Measurements from ENCODE around the gene CYB561D1.
A peak's percentile ranks its signal among the peaks of the same experiment; 100 is the strongest.

CYB561D1 gene

DNA sequence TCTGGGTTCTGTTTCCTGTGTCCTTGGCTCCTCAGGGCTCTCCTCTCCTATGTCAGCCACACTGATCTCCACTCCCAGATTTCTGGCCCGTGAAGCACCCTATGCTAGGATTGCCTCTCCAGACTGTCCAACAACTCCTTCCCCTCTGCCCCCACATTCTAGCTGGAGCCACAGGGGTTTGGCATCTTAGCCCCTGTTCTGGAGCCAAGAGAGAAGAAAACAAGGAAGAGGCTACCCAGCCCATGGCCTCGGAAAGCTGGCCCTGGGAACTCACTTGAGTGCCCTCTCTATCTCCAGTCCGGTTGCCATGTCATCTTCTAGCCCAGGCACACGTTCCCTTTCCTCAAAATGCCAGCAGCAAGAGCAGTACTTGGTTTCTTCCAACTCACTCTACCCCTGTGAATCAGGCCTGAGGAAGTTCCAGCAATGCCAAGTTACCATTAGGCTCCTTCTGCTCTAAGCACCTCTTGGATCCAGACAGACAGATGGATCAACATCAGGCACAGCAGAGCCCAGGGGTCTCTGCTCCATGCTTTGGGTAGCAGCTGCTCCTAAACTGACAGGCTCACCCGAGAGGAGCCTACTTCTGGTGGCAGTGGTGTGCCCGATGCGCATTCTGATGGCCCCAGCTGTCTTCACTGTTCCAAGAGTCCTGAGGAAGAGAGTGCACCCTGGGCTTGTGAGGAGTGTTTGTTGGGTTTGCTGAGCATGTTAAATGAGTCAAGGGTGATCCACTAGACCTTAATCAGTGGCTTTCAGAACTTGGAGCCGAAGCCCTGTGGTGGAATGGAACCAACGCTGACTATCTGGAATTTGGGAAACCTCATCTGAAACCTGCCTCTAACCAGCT is 34.2 kb downstream of the CYB561D1 start:
- no peak for DNase-seq (ENCODE audit: low read depth, low spot score)
- Histone ChIP-seq H3K27ac (no peak overlapping the region), H3K36me3 (ENCODE audit: insufficient read depth, low read length) (no peaks in the 10 kb centered on the region), H3K4me3 (no peak overlapping the region), H3K9ac (ENCODE audit: insufficient read length) (no peak overlapping the region), H3K9me3 (ENCODE audit: low read depth, low read length) (no peaks in the 10 kb centered on the region)
- TF ChIP-seq POLR2AphosphoS5 (IDR thresholded peaks at IDR 0.05; ENCODE audit: borderline replicate concordance, low read depth, low read length) (no peak), EZH2 (IDR thresholded peaks at IDR 0.05) (no peak), FOXP2 (optimal IDR thresholded peaks at IDR 0.05; ENCODE audit: control extremely low read depth, extremely low read length, insufficient read depth) (no peak)

DNA sequence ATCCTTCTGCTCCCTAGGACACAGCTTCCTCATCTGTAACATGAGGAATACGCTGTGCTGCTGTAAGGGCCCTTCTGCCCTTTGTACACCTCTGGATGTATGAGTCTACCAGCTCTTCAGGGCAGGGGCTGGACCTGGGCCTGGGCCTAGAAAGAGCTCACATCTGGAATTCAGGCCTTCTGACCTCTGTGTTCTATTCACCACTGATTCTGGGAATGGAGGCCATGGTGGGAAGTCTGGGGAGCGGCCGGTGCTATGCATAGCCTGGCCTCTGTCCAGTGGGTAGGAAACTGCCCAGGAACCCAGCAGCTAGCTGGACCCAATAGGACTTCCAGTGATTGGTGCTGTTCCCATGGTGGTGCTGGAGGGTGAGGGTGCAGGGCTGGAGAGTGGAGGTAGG is 34.8 kb downstream of the CYB561D1 start:
- no peak for DNase-seq (ENCODE audit: low read depth, low spot score)
- Histone ChIP-seq H3K4me3 (no peak overlapping the region), H3K9me3 (ENCODE audit: low read depth, low read length) (no peaks in the 10 kb centered on the region), H3K36me3 (ENCODE audit: insufficient read depth, low read length) (no peaks in the 10 kb centered on the region), H3K9ac (ENCODE audit: insufficient read length) (no peak overlapping the region), H3K27ac (no peak overlapping the region)
- TF ChIP-seq FOXP2 (optimal IDR thresholded peaks at IDR 0.05; ENCODE audit: control extremely low read depth, extremely low read length, insufficient read depth) (no peak), EZH2 (IDR thresholded peaks at IDR 0.05) (no peak), POLR2AphosphoS5 (IDR thresholded peaks at IDR 0.05; ENCODE audit: borderline replicate concordance, low read depth, low read length) (no peak)

DNA sequence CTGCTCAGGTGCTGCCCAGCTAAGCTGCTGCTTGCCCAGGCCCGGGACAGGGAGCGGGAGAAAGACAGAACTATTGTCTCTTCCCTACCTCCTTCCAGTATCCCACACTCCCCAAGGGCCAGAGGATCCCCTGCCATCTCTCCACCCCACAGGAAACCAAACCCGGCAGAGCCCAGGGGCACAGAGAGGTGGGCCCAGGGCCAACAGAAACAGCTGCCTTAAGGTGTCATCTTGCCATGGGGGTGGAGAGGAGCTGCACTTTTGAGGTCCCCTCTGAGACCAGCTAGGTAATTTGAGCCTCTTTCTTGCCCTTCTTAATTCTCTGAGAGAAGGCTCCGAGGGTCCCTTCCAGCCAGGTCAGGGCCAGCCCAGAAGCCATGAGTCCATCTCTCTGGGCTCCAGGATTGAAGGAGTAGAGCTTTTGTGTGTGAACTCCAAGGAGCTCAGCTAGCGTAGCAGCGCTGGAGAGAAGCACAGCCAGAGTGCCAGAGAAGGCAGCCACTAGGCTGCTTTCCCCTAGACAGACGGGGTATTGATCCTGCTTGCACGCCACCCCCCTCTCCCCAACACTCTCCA is 36.1 kb downstream of the CYB561D1 start:
- H3K9me3 ChIP-seq (ENCODE audit: low read depth, low read length): no peaks in the 10 kb centered on the region
- H3K27ac ChIP-seq: no peak overlapping the region; the same call in 1 of the 2 replicates
- H3K36me3 ChIP-seq (ENCODE audit: insufficient read depth, low read length): no peaks in the 10 kb centered on the region
- no peak overlapping the region for H3K4me3 ChIP-seq
- peak overlapping the region; percentile 64 for H3K9ac ChIP-seq (ENCODE audit: insufficient read length)
- no peak for DNase-seq (ENCODE audit: low read depth, low spot score)
- no peak for TF ChIP-seq EZH2 (IDR thresholded peaks at IDR 0.05)

DNA sequence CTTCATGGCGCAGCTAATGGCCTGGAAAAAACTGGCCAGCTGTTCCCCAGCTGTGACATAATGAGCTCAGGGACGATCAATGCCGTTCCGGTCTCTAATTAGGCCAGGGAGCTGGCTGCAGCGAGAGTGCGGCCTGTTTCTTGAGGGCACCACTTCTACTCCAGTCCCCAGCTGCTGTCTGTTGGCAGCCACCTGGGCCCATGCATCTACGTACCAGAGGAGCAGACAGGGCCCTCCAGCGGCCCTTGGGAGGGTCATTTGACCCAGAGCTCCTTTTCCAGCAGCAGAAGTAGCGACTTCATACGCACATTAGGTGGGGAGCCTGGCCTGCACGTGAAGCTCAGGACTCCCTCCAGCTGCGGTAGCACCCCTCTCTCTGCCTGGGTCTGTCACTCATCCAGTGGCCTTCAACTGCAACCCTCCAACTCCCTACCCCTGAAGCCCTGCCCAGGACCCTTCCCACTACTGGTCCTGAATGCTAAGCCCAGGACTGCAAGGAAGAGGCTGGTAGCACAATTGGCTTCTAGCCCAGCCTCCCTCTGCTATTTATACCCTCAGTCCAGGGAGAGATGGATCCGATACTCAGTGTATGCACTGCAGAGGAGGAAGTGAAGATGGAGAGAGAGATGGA is 36.7 kb downstream of the CYB561D1 start:
- DNase-seq (ENCODE audit: low read depth, low spot score): no peak
- TF ChIP-seq EZH2 (IDR thresholded peaks at IDR 0.05) (no peak), FOXP2 (optimal IDR thresholded peaks at IDR 0.05; ENCODE audit: control extremely low read depth, extremely low read length, insufficient read depth) (no peak), POLR2AphosphoS5 (IDR thresholded peaks at IDR 0.05; ENCODE audit: borderline replicate concordance, low read depth, low read length) (no peak)
- H3K9ac ChIP-seq (ENCODE audit: insufficient read length): no peak overlapping the region
- H3K9me3 ChIP-seq (ENCODE audit: low read depth, low read length): no peaks in the 10 kb centered on the region
- H3K36me3 ChIP-seq (ENCODE audit: insufficient read depth, low read length): no peaks in the 10 kb centered on the region
- H3K4me3 ChIP-seq: no peak overlapping the region
- H3K27ac ChIP-seq: no peak overlapping the region

DNA sequence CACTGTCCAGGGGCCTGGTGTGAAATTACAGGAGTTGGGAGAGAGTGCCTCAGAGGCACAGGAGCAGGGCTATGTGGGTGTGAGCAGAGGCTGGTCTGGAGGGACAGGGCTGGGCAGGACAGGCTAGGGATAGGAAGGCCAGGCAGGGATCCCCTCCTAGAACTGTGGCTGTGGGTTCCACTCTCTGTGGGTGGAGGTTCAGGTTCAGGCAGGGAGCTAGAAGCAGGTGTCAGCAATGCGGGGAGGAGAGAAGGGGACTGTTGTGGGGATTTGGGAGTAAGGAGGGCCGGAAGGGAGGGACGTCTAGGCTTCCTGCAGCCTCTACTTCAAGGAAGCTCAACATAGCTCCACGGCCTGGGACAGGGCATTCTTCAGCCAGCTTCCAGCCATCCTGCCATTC is 37.5 kb downstream of the CYB561D1 start:
- H3K4me3 ChIP-seq: no peak overlapping the region
- no peak for TF ChIP-seq FOXP2 (optimal IDR thresholded peaks at IDR 0.05; ENCODE audit: control extremely low read depth, extremely low read length, insufficient read depth)
- TF ChIP-seq EZH2 (IDR thresholded peaks at IDR 0.05): no peak
- TF ChIP-seq POLR2AphosphoS5 (IDR thresholded peaks at IDR 0.05; ENCODE audit: borderline replicate concordance, low read depth, low read length): no peak
- no peaks in the 10 kb centered on the region for H3K36me3 ChIP-seq (ENCODE audit: insufficient read depth, low read length)
- no peak for DNase-seq (ENCODE audit: low read depth, low spot score)
- H3K9ac ChIP-seq (ENCODE audit: insufficient read length): no peak overlapping the region
- H3K27ac ChIP-seq: no peak overlapping the region
- H3K9me3 ChIP-seq (ENCODE audit: low read depth, low read length): no peaks in the 10 kb centered on the region

DNA sequence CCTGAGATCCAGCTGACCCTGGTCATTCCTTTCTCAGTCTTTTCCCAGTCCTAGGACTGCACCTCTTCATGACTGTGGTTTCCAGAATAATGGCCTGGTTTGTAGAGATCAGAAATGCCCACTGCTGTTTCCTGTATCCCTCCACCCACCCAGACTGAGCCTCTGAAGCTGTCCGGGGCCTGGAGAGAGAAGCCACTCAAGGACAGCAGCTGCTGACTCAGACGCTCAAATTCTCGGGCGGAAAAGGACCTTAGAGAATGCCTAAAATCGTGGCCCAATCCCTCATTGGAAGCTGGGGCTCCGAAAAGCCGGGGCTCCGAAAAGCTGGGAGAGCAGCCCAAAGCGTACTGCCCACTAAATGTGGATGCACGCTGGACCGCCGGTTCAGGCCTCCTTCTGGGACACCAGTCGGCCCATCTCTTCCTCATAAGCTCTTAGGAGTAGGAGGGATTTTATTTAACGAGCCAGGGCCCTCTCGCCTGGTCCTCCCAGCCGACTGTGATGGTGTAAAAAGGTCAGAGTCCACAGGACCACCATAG is 38.0 kb downstream of the CYB561D1 start:
- DNase-seq (ENCODE audit: low read depth, low spot score): no peak
- TF ChIP-seq POLR2AphosphoS5 (IDR thresholded peaks at IDR 0.05; ENCODE audit: borderline replicate concordance, low read depth, low read length) (no peak), FOXP2 (optimal IDR thresholded peaks at IDR 0.05; ENCODE audit: control extremely low read depth, extremely low read length, insufficient read depth) (no peak), EZH2 (IDR thresholded peaks at IDR 0.05) (no peak)

DNA sequence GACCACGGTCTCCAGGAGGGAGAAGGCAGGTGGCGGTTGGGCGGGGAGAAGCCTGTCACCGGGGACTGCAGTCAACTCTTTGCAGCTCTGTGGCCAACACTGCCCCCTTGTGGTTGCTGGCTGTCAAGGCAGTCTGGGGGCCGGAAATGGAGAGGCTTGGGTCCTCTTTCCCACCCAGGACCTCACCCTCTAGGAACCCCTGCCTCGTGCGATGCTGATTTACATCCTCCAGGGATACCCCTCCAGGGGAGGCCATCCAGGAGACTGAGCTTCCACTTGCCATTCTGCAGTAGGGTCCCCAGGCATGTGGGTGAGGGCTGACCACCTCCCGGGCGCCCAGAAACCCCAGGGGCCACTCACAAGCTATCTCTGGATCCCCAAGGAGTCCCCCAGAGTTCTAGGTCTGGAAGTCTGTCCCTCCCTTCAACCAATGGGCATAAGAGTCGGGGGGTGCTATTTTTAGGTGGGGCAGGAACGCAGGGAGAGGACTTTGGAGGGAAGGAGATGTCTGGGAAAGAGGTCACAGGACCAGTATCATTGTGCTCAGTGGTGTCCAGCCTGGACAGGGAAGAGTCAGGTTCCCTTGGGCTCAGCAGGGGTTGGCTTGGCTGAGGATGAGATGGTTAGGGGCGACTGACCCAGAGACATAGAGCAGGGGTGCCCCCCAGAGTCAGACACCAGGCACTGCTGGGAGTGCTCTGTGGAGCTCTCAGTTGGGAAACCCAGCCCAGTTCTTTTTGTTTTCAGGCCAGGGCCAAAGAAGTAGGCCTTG is 38.7 kb downstream of the CYB561D1 start:
- Histone ChIP-seq H3K9ac (ENCODE audit: insufficient read length) (no peak overlapping the region), H3K36me3 (ENCODE audit: insufficient read depth, low read length) (no peaks in the 10 kb centered on the region), H3K9me3 (ENCODE audit: low read depth, low read length) (no peaks in the 10 kb centered on the region), H3K4me3 (peak overlapping the region; percentile 53), H3K27ac (no peak overlapping the region)
- TF ChIP-seq FOXP2 (optimal IDR thresholded peaks at IDR 0.05; ENCODE audit: control extremely low read depth, extremely low read length, insufficient read depth): peak; percentile 42
- no peak for TF ChIP-seq EZH2 (IDR thresholded peaks at IDR 0.05)
- peak; percentile 24 for DNase-seq (ENCODE audit: low read depth, low spot score)

More for the DNA sequence above, 38.0 kb downstream of the CYB561D1 start:
- H3K9me3 ChIP-seq (ENCODE audit: low read depth, low read length): no peaks in the 10 kb centered on the region
- H3K9ac ChIP-seq (ENCODE audit: insufficient read length): no peak overlapping the region
- H3K36me3 ChIP-seq (ENCODE audit: insufficient read depth, low read length): no peaks in the 10 kb centered on the region
- no peak overlapping the region for H3K27ac ChIP-seq
- H3K4me3 ChIP-seq: no peak overlapping the region

All from SK-N-MC (cell line).